HG03175 (cell line): Measurements from ENCODE around the gene OR5AP2.
"Not testable (repeated sequence)": the region's sequence is repeated elsewhere in the genome, so short reads cannot be mapped to it uniquely, and the experiment has no call there.

Experiments used
- ATAC-seq: cut with Tn5 transposase; IDR thresholded peaks from one replicate; pipeline ENCODE4 v1.9.1; 2021; ENCODE audit warnings: mild to moderate bottlenecking, moderate library complexity; ENCODE audit not compliant: unreplicated experiment

OR5AP2 gene

GRCh38 chr11:56642339-56642738 is at the start of gene OR5AP2:
Gene OR5AP2 (minus strand): TSS chr11:56642439. CDS start chr11:56642439, 0 bp downstream.
- no peak for ATAC-seq

GRCh38 chr11:56691179-56691578 is 48.9 kb upstream of the OR5AP2 start:
- not testable (repeated sequence) for ATAC-seq

- no peak for ATAC-seq
Observed at GRCh38 chr11:56688554-56689100, 46.4 kb upstream of the OR5AP2 start.

- no peak for ATAC-seq
Observed at GRCh38 chr11:56670984-56671383, 28.7 kb upstream of the OR5AP2 start.

GRCh38 chr11:56663386-56663785 is 21.1 kb upstream of the OR5AP2 start, which contains the start of gene OR5AR1:
Gene OR5AR1 (plus strand): TSS chr11:56663686. CDS start chr11:56663686, 0 bp downstream.
- ATAC-seq = no peak

- ATAC-seq = no peak
Observed at GRCh38 chr11:56659755-56660154, 17.5 kb upstream of the OR5AP2 start.

- ATAC-seq = no peak
Observed at GRCh38 chr11:56637500-56637899, 4.7 kb downstream of the OR5AP2 start.

GRCh38 chr11:56636861-56637260 is 5.4 kb downstream of the OR5AP2 start:
- ATAC-seq = no peak

- no peak for ATAC-seq
Observed at GRCh38 chr11:56632329-56632728, 9.9 kb downstream of the OR5AP2 start.

- no peak for ATAC-seq
Observed at GRCh38 chr11:56625946-56626345, 16.3 kb downstream of the OR5AP2 start.

GRCh38 chr11:56624661-56625110 is 17.6 kb downstream of the OR5AP2 start:
- peak; percentile 57 for ATAC-seq

- no peak for ATAC-seq
Observed at GRCh38 chr11:56611174-56611573, 31.1 kb downstream of the OR5AP2 start.

- not testable (repeated sequence) for ATAC-seq
Observed at GRCh38 chr11:56592088-56592717, 50.0 kb downstream of the OR5AP2 start.
